ENCODE data around the gene TBX4.
"Not testable (repeated sequence)": the region's sequence is repeated elsewhere in the genome, so short reads cannot be mapped to it uniquely, and the experiment has no call there.

The TBX4 gene

GRCh38 chr17:61440697-61441096 is 11.5 kb upstream of the TBX4 start:
- Mint-ChIP-seq H3K36me3 (peaks cover 12% of the 10 kb centered on the region), H3K4me1 (no peaks in the 10 kb centered on the region), H3K27me3 (peaks cover 87% of the 10 kb centered on the region), H3K9me3 (peaks cover 17% of the 10 kb centered on the region), H3K4me3 (no peak overlapping the region), H3K27ac (no peak overlapping the region)
- ATAC-seq = peak; percentile 71

- not testable (repeated sequence) for H3K4me1 Mint-ChIP-seq, H3K4me3 Mint-ChIP-seq, ATAC-seq, H3K27ac Mint-ChIP-seq
- peaks cover 12% of the 10 kb centered on the region for H3K36me3 Mint-ChIP-seq
- peaks cover 17% of the 10 kb centered on the region for H3K9me3 Mint-ChIP-seq
- H3K27me3 Mint-ChIP-seq = peaks cover 86% of the 10 kb centered on the region
These were observed 10.7 kb upstream of the TBX4 start for GRCh38 chr17:61441507-61441906.

- ATAC-seq = no peak
- Mint-ChIP-seq H3K4me3 (no peak overlapping the region), H3K27ac (no peak overlapping the region), H3K4me1 (no peaks in the 10 kb centered on the region), H3K9me3 (peaks cover 12% of the 10 kb centered on the region), H3K36me3 (peaks cover 9% of the 10 kb centered on the region), H3K27me3 (peaks cover 79% of the 10 kb centered on the region)
These were observed 10.0 kb upstream of the TBX4 start for GRCh38 chr17:61442136-61442775.

GRCh38 chr17:61442878-61443474 is 9.2 kb upstream of the TBX4 start:
- H3K9me3 Mint-ChIP-seq = peaks cover 7% of the 10 kb centered on the region
- H3K27me3 Mint-ChIP-seq = peaks cover 72% of the 10 kb centered on the region
- H3K27ac Mint-ChIP-seq = no peak overlapping the region
- ATAC-seq = no peak
- no peaks in the 10 kb centered on the region for H3K4me1 Mint-ChIP-seq
- H3K4me3 Mint-ChIP-seq = no peak overlapping the region
- H3K36me3 Mint-ChIP-seq = peaks cover 4% of the 10 kb centered on the region

GRCh38 chr17:61443475-61443882 is 8.7 kb upstream of the TBX4 start:
- ATAC-seq = no peak
- Mint-ChIP-seq H3K27ac (no peak overlapping the region), H3K4me1 (no peaks in the 10 kb centered on the region), H3K4me3 (no peak overlapping the region), H3K9me3 (peaks cover 7% of the 10 kb centered on the region), H3K27me3 (peaks cover 68% of the 10 kb centered on the region), H3K36me3 (peaks cover 4% of the 10 kb centered on the region)

GRCh38 chr17:61444075-61444474 is 8.1 kb upstream of the TBX4 start:
- H3K9me3 Mint-ChIP-seq = peaks cover 7% of the 10 kb centered on the region
- no peak for ATAC-seq
- H3K36me3 Mint-ChIP-seq = peaks cover 4% of the 10 kb centered on the region
- H3K27ac Mint-ChIP-seq = no peak overlapping the region
- no peak overlapping the region for H3K4me3 Mint-ChIP-seq
- no peaks in the 10 kb centered on the region for H3K4me1 Mint-ChIP-seq
- H3K27me3 Mint-ChIP-seq = peaks cover 64% of the 10 kb centered on the region

- peaks cover 4% of the 10 kb centered on the region for H3K36me3 Mint-ChIP-seq
- ATAC-seq = no peak
- H3K4me1 Mint-ChIP-seq = no peaks in the 10 kb centered on the region
- H3K9me3 Mint-ChIP-seq = peaks cover 5% of the 10 kb centered on the region
- peaks cover 64% of the 10 kb centered on the region for H3K27me3 Mint-ChIP-seq
- no peak overlapping the region for H3K4me3 Mint-ChIP-seq
- no peak overlapping the region for H3K27ac Mint-ChIP-seq
These were observed 7.4 kb upstream of the TBX4 start for GRCh38 chr17:61444831-61445230.

- Mint-ChIP-seq H3K9me3 (no peaks in the 10 kb centered on the region), H3K36me3 (no peaks in the 10 kb centered on the region), H3K4me3 (no peak overlapping the region), H3K27ac (no peak overlapping the region), H3K4me1 (no peaks in the 10 kb centered on the region), H3K27me3 (peaks cover 64% of the 10 kb centered on the region)
- ATAC-seq = no peak
These were observed 4.9 kb upstream of the TBX4 start for GRCh38 chr17:61447358-61447757.

- H3K4me3 Mint-ChIP-seq = no peak overlapping the region
- H3K9me3 Mint-ChIP-seq = no peaks in the 10 kb centered on the region
- no peaks in the 10 kb centered on the region for H3K36me3 Mint-ChIP-seq
- H3K4me1 Mint-ChIP-seq = peaks cover 5% of the 10 kb centered on the region
- H3K27ac Mint-ChIP-seq = no peak overlapping the region
- no peak for ATAC-seq
- H3K27me3 Mint-ChIP-seq = peaks cover 64% of the 10 kb centered on the region
These were observed 4.2 kb upstream of the TBX4 start for GRCh38 chr17:61448042-61448441.

GRCh38 chr17:61449140-61449539 is 3.1 kb upstream of the TBX4 start:
- peaks cover 13% of the 10 kb centered on the region for H3K4me1 Mint-ChIP-seq
- not testable (repeated sequence) for H3K4me3 Mint-ChIP-seq, H3K36me3 Mint-ChIP-seq, H3K27ac Mint-ChIP-seq, H3K9me3 Mint-ChIP-seq, ATAC-seq
- peaks cover 68% of the 10 kb centered on the region for H3K27me3 Mint-ChIP-seq

- Mint-ChIP-seq H3K4me3 (no peak overlapping the region), H3K36me3 (peaks cover 5% of the 10 kb centered on the region), H3K9me3 (peaks cover 4% of the 10 kb centered on the region), H3K4me1 (peaks cover 16% of the 10 kb centered on the region), H3K27me3 (peaks cover 68% of the 10 kb centered on the region), H3K27ac (no peak overlapping the region)
- ATAC-seq = no peak
These were observed 2.2 kb upstream of the TBX4 start for GRCh38 chr17:61449707-61450640.

GRCh38 chr17:61450641-61451537 is 1.3 kb upstream of the TBX4 start:
- no peak overlapping the region for H3K4me3 Mint-ChIP-seq
- H3K4me1 Mint-ChIP-seq = peaks cover 23% of the 10 kb centered on the region
- H3K36me3 Mint-ChIP-seq = peaks cover 5% of the 10 kb centered on the region
- H3K27ac Mint-ChIP-seq = no peak overlapping the region
- no peak for ATAC-seq
- H3K9me3 Mint-ChIP-seq = peaks cover 4% of the 10 kb centered on the region
- peaks cover 70% of the 10 kb centered on the region for H3K27me3 Mint-ChIP-seq

GRCh38 chr17:61451538-61452300 is 503 bp upstream of the TBX4 start:
- Mint-ChIP-seq H3K36me3 (peaks cover 5% of the 10 kb centered on the region), H3K27ac (no peak overlapping the region), H3K4me3 (no peak overlapping the region), H3K9me3 (peaks cover 4% of the 10 kb centered on the region), H3K27me3 (peaks cover 72% of the 10 kb centered on the region), H3K4me1 (peaks cover 24% of the 10 kb centered on the region)
- peak; percentile 35 for ATAC-seq

Data from stimulated activated memory B cell treated with anti-CD40 and anti-IgM and Interleukin-4, amounts not matched to agents 10 μg/mL and 1 μg/mL and 100 μg/mL, for 72 hours (primary cell).